Right atrium auricular region (tissue), 2 donors: ENCODE measurements around the gene DPEP2NB. TPM values are rescaled to one million over a fixed set of nuclear protein-coding genes. Genes with fewer than 3 reads are reported as not detected.
"Not testable (repeated sequence)": the region's sequence is repeated elsewhere in the genome, so short reads cannot be mapped to it uniquely, and the experiment has no call there.

Source experiments
- DNase-seq: peaks from one replicate; pipeline ENCODE4 v3.0.0-alpha.2; 2019; ENCODE audit warnings: low spot score
- H3K27ac ChIP-seq, 2 donors: fragments of 200-600 bp; sonication (generic); 1 replicate in 1 of 2; 2 replicates in 1 of 2; pipeline ENCODE4 v1.5.1; 2016 to 2019
- H3K27me3 ChIP-seq, 2 donors: fragments of 200-600 bp; sonication (generic); one replicate each; pipeline versions ENCODE4 v1.5.1 to v1.6.0; 2017 to 2019
- H3K36me3 ChIP-seq: fragments of 200-600 bp; sonication (generic); one replicate; pipeline ENCODE4 v1.5.1; 2016
- H3K4me1 ChIP-seq, 2 donors: fragments of 200-600 bp; sonication (generic); one replicate each; pipeline versions ENCODE4 v1.5.1 to v1.6.0; 2017 to 2019
- H3K4me3 ChIP-seq, 2 donors: fragments of 200-600 bp; sonication (generic); 1 replicate in 1 of 2; 2 replicates in 1 of 2; pipeline ENCODE4 v1.5.1; 2017 to 2019; ENCODE audit warnings: mild to moderate bottlenecking in 1 of 2, moderate library complexity in 1 of 2
- H3K9me3 ChIP-seq, 2 donors: fragments of 200-600 bp; sonication (generic); one replicate each; pipeline ENCODE4 v1.5.1; 2019
- total RNA-seq, 2 donors: library from RNA; depleted of rRNA; stranded (reverse); fragments of >200 nt; gene quantifications; one replicate each; pipeline ENCODE4 v1.1.0, GENCODE V29; 2016
- TF ChIP-seq, protein P1 (sequence below), 2 donors: fragments of 200-600 bp; sonication (generic); IDR thresholded peaks; one replicate each; pipeline ENCODE4 v1.5.1; 2019; ENCODE audit warnings: antibody characterized with exemption in 2 of 2

DPEP2NB gene
- total RNA-seq, 2 donors from 2014 or later: not detected

DNA sequence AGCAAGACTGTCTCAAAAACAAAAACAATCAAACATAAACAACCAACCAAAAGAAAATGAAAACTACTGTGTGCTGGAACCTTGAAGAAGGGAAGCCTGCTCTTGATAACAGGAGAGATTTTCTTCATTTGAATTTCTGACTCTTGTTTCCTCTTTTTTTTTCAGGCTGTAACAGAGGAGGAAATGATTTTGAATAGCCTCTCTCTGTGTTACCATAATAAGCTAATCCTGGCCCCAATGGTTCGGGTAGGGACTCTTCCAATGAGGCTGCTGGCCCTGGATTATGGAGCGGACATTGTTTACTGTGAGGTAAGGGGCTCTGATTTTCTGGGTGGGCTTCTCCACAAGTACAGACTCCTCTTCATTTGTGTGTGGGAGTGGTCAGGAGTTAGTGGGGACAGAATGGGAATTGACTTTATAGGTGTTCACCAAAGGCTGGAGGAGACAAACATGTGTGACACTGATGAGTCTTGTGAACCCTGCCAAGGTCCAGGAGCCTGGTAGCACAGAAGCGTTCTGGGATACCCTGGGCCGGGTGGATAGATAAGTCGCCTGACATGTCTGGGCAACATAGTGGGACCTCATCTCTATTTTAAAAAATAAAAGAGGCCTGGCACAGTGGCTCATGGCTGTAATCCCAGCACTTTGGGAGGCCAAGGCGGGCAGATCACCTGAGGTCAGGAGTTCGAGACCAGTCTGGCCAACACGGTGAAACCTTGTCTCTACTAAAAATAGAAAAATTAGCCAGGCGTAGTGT is 22.3 kb upstream of the DPEP2NB start:
- TF ChIP-seq, protein P1, sequence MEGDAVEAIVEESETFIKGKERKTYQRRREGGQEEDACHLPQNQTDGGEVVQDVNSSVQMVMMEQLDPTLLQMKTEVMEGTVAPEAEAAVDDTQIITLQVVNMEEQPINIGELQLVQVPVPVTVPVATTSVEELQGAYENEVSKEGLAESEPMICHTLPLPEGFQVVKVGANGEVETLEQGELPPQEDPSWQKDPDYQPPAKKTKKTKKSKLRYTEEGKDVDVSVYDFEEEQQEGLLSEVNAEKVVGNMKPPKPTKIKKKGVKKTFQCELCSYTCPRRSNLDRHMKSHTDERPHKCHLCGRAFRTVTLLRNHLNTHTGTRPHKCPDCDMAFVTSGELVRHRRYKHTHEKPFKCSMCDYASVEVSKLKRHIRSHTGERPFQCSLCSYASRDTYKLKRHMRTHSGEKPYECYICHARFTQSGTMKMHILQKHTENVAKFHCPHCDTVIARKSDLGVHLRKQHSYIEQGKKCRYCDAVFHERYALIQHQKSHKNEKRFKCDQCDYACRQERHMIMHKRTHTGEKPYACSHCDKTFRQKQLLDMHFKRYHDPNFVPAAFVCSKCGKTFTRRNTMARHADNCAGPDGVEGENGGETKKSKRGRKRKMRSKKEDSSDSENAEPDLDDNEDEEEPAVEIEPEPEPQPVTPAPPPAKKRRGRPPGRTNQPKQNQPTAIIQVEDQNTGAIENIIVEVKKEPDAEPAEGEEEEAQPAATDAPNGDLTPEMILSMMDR (IDR thresholded peaks at IDR 0.05): no peak
- Histone ChIP-seq H3K27me3 (no peaks in the 10 kb centered on the region), H3K27ac (no peak overlapping the region), H3K9me3 (no peaks in the 10 kb centered on the region), H3K36me3 (no peaks in the 10 kb centered on the region), H3K4me3 (no peak overlapping the region), H3K4me1 (no peaks in the 10 kb centered on the region)
- DNase-seq: no peak

DNA sequence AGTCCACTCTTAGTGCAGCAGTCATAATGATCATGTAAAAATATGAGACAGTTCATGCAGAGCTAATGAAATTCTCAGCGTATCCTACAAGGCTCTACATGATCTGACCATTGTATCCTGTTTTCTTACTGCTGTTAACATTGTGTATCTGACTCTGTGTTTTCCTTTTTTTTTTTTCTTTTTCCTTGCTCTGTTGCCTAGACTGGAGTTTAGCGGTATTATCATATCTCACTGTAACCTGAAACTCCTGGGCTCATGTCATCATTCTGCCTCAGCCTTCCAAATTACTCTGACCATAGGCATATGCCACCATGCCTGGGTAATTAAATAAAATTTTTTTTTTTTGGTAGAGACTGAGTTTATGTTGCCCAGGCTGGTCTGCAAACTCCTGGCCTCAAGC is 19.5 kb upstream of the DPEP2NB start:
- Histone ChIP-seq H3K4me3 (no peak overlapping the region), H3K36me3 (no peaks in the 10 kb centered on the region), H3K4me1 (no peaks in the 10 kb centered on the region), H3K27me3 (no peaks in the 10 kb centered on the region), H3K27ac (no peak overlapping the region), H3K9me3 (no peaks in the 10 kb centered on the region)
- TF ChIP-seq, protein P1 (IDR thresholded peaks at IDR 0.05): no peak
- DNase-seq: no peak

DNA sequence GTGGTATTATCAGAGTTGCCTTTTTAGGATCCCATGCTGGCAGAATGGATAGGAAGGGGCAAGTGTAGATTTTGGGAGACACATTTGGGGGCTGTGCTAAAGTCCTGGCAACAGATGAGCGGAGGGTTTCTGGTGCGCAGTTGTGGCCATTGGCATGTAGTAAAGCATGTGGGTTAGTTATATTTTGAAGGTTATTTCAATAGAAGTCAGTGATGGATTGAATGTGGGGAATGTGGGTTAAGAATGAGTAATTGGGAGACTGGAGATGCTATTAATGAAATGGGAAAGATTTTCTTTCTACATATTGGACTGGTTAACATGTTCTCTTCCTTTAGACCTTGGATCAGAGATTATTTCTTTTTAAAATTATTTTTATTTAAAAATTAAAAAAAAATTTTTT is 17.4 kb upstream of the DPEP2NB start:
- H3K36me3 ChIP-seq: no peaks in the 10 kb centered on the region
- no peaks in the 10 kb centered on the region for H3K27me3 ChIP-seq

DNA sequence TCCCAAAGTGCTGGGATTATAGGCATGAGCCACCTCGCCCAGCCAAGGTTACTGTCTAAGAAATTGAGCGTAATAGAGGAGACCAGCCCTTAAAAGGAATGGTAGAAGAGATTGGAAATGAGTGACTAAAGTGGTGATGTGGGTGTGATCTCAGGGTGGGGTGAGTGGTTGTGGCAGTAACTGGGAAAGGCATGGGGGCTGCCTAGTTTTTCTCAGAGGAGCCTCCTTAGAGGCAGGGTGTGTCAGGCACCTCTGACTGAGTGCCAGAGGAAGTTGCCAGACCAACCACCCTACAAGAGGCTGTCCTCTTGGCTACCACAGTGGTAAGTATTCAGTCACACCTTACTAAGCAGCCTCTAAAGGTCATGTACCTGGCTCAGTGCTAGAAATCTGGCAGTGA is 16.2 kb upstream of the DPEP2NB start:
- Histone ChIP-seq H3K9me3 (no peaks in the 10 kb centered on the region), H3K4me3 (no peak overlapping the region), H3K36me3 (no peaks in the 10 kb centered on the region), H3K27me3 (no peaks in the 10 kb centered on the region), H3K4me1 (no peaks in the 10 kb centered on the region), H3K27ac (no peak overlapping the region)
- TF ChIP-seq, protein P1 (IDR thresholded peaks at IDR 0.05): no peak
- no peak for DNase-seq

More for the DNA sequence above, 17.4 kb upstream of the DPEP2NB start:
- no peak overlapping the region for H3K27ac ChIP-seq
- H3K9me3 ChIP-seq: no peaks in the 10 kb centered on the region
- no peak overlapping the region for H3K4me3 ChIP-seq
- TF ChIP-seq, protein P1 (IDR thresholded peaks at IDR 0.05): no peak
- no peaks in the 10 kb centered on the region for H3K4me1 ChIP-seq
- DNase-seq: no peak

DNA sequence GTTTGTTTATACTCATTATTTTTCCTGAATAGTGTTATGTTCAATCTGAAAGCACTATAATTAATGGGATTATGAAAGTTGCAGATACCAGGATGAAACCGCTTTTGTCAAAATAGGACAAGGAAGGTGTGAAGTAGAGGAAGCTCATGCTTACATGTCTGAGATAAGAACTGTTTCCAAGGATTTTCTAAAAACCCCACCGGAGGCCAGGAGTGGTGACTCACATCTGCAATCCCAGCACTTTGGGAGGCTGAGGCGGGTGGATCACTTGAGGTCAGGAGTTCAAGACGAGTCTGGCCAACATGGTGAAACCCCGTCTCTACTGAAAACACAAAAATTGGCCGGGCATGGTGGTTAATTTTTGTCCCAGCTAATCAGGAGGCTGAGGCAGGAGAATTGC is 14.4 kb upstream of the DPEP2NB start:
- H3K4me1 ChIP-seq, H3K36me3 ChIP-seq, H3K27me3 ChIP-seq, H3K4me3 ChIP-seq, H3K27ac ChIP-seq, H3K9me3 ChIP-seq: not testable (repeated sequence)
- peak; percentile 74 for DNase-seq

DNA sequence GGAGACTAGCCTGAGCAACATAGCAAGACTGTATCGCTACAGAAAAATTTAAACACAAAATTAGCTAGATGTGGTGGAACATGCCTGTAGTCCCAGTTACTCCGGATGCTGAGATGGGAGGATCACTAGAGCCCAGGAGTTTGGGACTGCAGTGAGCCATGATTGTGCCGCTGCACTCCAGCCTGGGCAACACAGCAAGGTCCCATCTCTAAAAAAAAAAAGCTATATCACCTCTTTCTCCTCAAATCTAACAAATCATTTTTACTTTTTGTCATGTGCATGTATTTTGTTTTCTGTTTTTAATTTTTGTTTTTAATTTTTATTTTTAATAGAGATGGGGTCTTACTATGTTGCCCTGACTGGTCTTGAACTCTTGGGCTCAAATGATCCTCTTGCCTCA is 13.3 kb upstream of the DPEP2NB start:
- Histone ChIP-seq H3K27me3 (no peaks in the 10 kb centered on the region), H3K4me3 (no peak overlapping the region), H3K9me3 (no peaks in the 10 kb centered on the region), H3K4me1 (peaks cover 0 to 4% of the 10 kb centered on the region in 2 donors), H3K27ac (no peak overlapping the region), H3K36me3 (no peaks in the 10 kb centered on the region)
- no peak for DNase-seq
- TF ChIP-seq, protein P1 (IDR thresholded peaks at IDR 0.05): no peak
